GM21786 (cell line): ENCODE measurements around the gene DPRX.

ENCODE experiments used
- ATAC-seq: cut with Tn5 transposase; IDR thresholded peaks from one replicate; pipeline ENCODE4 v1.9.1; 2021; ENCODE audit not compliant: unreplicated experiment

Gene DPRX

DNA sequence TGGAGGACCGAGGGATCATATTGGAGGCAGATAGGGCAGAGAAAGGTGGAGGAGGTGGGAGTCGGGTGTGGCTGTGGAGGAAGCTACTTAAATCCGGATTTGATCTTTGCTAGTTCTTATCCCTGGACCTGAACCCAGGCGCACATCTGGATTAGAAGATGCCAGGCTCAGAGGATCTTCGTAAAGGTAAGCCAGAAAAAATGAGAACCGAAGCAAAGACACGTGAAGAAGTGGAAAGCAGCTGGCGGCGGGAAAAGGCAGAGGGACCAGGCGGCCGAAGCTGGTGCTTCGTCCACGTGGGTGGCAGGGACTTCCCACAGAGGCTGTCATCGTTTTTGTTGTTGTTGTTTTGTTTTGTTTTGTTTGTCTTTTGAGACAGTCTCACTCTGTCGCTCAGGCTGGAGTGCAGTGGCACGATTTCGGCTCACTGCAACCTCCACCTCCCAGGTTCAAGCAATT, at the start of gene DPRX:
Gene DPRX, plus strand, starts transcription at position 51 of the 459 bp plus-strand sequence. Its CDS starts 108 bp downstream, at position 159.
- no peak for ATAC-seq

DNA sequence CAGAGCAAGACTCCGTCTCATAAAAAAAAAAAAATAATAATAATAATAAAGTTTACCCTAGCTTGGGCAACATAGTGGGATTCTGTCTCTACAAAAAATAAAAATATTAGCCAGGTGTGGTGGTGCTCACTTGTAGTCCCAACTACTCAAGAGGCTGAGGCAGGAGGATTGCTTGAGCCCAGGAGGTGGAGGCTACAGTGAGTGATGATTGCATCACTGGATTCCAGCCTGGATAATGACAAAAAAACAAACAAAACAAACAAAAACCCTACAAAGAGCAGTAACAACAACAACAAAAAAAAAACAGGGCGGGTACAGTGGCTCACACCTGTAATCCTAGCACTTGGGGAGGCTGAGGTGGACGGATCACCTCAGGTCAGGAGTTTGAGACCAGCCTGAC, 48.6 kb upstream of the DPRX start:
- no peak for ATAC-seq

GRCh38 chr19:53586277-53586691, 45.5 kb upstream of the DPRX start:
- ATAC-seq, result no peak

DNA sequence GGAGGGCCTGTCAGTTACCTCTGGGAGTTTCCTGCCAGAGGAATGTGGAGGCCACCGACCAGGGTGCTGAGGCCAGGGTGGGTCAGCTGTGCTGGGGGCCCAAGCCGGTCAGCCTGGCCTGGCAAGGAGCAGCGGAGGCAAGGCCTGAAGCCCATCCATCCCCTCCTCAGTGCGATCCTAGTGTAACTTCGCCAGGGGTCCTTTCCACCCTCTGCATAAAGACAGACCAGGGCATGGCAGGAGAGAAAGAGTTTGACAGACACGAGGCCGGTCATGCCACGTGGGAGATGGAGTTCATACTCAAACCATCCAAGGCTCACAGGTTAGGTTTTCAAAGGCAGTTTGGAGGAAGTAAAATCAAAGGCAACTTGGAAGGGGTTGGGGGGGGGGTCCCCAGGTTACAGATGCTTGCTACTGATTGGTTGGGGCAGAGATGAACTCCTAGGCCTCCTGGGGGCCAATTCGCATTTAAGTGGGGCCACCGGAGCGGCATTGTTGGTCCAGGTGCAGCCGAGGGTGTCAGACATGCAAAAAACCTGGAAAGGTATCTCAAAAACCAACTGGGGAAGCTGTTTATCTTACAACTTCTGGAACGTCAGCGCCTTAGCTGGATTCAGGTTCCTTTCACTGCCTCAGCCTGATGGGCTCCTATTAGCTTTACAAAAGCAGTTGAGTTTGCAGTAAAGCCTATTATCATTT, 36.8 kb upstream of the DPRX start:
- no peak for ATAC-seq

DNA sequence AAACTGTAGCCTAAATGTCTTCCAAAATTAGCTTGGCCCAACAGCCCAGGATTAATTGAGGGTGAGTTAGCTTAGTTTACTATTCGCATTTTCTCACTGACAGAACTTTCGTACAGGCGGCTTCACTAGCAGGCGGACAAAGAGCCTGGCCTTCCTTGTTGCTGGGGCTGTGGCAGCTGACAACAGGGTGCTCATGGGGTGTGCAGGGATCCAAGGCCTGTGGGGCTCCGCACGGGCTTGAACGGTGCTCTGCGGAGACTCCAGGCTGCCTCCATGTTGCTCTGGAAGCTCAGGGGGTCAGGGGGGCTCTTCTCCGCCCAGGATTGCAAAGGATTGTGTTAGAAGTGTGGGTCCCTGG, 36.3 kb upstream of the DPRX start:
- no peak for ATAC-seq

- ATAC-seq, result no peak
Measured at GRCh38 chr19:53596056-53596455, 35.7 kb upstream of the DPRX start.

DNA sequence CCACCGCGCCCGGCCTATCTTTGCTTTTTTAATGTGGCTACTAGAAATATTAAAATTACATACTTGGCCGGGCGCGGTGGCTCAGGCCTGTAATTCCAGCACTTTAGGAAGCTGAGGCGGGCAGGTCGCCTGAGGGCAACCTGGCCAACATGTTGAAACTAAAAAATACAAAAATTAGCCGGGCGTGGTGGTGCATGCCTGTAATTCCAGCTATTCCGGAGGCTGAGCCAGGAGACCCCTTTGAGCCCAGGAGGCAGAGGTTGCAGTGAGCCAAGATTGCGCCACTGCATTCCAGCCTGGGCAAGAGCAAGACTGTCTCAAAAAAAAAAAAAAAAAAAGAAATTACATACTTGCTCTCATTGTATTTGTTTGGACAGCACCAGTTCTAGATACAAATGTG, 34.8 kb upstream of the DPRX start:
- ATAC-seq, result no peak

GRCh38 chr19:53598361-53598760, 33.4 kb upstream of the DPRX start:
- ATAC-seq, result no peak

GRCh38 chr19:53600217-53600616, 31.6 kb upstream of the DPRX start:
- ATAC-seq, result no peak

DNA sequence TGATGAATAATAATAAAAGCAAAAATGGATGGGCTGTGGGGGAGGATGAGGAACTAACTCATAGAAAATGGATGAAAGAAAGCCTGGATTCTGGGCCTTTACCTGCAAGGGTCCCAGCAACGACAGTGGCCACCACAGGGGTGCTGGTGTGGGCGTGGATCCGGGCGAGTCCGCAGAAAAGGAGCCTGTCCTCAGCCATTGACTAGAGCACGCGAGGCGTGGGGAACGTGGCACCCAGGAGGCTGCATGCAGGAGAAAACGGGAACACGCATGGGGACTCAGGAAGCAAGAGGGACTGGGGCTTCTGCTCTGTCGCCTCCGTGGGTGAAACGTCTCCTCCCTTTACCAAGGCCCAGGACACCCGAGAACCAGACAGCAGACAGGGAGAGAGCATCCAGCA, 25.8 kb upstream of the DPRX start:
- ATAC-seq, result no peak

GRCh38 chr19:53608381-53608780, 23.4 kb upstream of the DPRX start:
- ATAC-seq, result no peak

- no peak for ATAC-seq
Measured at GRCh38 chr19:53612762-53613526, 18.9 kb upstream of the DPRX start.

DNA sequence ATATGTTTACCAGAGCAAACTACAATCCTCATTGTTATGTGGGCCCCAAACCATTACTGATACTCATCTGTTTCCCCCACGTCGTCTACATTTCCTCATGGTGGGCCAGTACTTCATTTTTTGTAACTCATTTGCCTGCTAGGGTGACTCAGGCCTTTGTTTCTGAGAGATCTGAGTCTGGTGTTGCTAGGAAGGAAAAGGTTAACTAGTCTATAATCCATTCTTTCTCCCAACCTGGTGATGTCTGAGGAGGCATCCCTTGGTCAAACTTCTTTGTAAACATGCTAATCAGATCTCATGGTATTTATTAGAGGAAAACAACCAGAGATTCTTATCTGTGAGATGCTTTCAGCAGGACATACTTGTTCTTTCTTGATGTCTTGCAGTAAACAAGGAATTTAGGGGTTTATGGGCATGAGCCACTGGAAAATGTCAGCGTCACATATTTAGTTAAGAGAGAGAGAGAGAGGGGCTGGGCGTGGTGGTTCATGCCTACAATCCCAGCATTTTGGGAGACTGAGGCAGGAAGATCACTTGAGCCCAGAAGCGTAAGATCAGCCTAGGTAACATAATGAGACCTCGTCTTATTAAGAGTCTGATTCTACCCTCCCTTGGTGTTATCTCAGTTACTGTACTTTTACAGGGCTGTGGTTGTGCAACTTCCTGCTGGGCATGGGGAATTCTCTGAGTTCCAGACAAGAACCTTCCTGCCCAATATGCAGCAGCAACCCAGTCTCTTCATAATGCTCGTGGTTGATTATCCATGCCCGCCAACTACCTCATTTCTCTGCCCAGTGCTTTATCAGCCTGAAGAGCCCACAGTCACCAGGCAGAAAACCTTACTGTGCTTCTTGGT, 9.7 kb upstream of the DPRX start:
- ATAC-seq, result no peak

- ATAC-seq, result no peak
Measured at GRCh38 chr19:53624771-53625545, 6.8 kb upstream of the DPRX start.

GRCh38 chr19:53626486-53626885, 5.3 kb upstream of the DPRX start:
- ATAC-seq, result no peak

GRCh38 chr19:53626976-53627375, 4.8 kb upstream of the DPRX start:
- ATAC-seq, result no peak

GRCh38 chr19:53634768-53635167, 3.0 kb downstream of the DPRX start:
- ATAC-seq, result no peak

DNA sequence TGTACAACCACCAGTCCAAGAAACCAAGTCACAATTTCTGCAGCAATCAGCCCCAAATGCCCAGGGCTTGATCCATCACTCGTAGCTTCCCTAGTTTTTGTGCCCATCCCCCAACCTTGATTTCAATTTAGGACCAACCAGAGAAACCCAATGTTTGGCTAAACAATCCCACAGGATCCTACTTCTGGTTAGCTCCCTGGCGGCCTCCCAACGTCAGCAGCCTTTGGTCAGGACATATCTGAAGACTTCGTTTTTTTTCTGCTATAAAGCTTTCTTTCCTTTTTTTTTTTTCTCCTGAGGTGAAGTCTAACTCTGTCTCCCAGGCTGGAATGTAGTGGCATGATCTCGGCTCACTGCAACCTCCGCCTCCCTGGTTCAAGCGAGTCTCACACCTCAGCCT, 7.7 kb downstream of the DPRX start:
- no peak for ATAC-seq

DNA sequence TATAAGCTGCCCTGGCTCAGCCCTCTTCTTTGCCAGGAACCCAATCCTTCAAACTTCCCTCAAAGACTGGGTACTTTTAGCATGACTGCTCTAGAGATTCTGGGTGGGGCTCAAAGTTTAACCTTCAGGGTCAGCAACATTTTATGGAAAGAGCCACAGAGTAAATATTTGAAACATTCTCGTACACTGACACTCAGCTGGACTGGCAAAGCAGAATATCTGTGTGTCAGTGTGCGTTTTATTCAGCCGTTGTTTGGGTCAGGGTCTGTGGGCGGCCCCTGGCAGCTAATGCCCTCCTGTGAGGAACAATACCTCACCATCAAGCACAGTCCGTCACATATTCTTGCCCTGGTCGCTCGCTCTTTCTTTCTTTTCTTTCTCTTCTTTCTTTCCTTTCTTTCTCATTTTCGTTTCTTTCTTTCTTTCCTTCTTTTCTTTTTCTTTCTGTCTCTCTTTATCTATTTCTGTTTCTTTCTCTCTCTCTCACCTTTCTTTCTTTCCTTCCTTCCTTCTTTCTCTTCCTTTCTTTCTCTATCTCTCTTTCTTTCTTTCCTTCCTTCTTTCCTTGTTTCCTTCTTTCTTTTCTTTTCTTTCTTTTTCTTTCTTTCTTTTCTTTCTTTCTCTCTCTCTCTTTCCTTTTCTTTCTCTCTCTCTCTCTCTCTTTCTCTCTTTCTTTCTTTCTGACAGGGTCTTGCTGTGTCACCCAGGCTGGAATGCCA, 10.7 kb downstream of the DPRX start:
- no peak for ATAC-seq
